Measurements from ENCODE around the gene TBCK.
"Not testable (repeated sequence)": the region's sequence is repeated elsewhere in the genome, so short reads cannot be mapped to it uniquely, and the experiment has no call there.

Gene TBCK

GRCh38 chr4:106325800-106326199 lies 9.8 kb upstream of the TBCK start:
- TF ChIP-seq, protein P1, sequence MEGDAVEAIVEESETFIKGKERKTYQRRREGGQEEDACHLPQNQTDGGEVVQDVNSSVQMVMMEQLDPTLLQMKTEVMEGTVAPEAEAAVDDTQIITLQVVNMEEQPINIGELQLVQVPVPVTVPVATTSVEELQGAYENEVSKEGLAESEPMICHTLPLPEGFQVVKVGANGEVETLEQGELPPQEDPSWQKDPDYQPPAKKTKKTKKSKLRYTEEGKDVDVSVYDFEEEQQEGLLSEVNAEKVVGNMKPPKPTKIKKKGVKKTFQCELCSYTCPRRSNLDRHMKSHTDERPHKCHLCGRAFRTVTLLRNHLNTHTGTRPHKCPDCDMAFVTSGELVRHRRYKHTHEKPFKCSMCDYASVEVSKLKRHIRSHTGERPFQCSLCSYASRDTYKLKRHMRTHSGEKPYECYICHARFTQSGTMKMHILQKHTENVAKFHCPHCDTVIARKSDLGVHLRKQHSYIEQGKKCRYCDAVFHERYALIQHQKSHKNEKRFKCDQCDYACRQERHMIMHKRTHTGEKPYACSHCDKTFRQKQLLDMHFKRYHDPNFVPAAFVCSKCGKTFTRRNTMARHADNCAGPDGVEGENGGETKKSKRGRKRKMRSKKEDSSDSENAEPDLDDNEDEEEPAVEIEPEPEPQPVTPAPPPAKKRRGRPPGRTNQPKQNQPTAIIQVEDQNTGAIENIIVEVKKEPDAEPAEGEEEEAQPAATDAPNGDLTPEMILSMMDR (IDR thresholded peaks at IDR 0.05; ENCODE audit: low read depth, low read length) = no peak
- no peak for DNase-seq (ENCODE audit: extremely low read depth, low read depth)

DNA sequence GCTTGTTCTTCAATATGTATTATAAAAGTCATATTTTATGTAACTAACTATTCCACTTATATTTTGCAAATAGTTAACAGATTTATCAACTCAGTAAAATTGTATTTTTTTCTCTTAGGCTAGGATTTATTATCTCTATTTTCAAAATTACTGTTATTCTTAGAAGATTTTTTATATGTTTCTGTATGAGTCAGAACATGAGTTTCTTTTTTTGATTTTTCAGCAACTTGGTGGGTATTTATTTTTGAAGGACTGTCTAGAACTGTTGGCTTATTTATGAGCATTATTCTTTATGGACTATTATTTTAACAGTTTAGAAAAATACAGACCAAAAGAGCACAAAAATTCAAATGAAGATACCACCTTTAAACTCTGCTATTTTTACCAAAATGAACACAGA lies 7.1 kb upstream of the TBCK start:
- DNase-seq (ENCODE audit: extremely low read depth, low read depth) = no peak
- TF ChIP-seq, protein P1 (IDR thresholded peaks at IDR 0.05; ENCODE audit: low read depth, low read length) = no peak

GRCh38 chr4:106321814-106322213 lies 5.8 kb upstream of the TBCK start:
- DNase-seq (ENCODE audit: extremely low read depth, low read depth) = not testable (repeated sequence)

GRCh38 chr4:106321168-106321567 lies 5.2 kb upstream of the TBCK start:
- not testable (repeated sequence) for DNase-seq (ENCODE audit: extremely low read depth, low read depth)

DNA sequence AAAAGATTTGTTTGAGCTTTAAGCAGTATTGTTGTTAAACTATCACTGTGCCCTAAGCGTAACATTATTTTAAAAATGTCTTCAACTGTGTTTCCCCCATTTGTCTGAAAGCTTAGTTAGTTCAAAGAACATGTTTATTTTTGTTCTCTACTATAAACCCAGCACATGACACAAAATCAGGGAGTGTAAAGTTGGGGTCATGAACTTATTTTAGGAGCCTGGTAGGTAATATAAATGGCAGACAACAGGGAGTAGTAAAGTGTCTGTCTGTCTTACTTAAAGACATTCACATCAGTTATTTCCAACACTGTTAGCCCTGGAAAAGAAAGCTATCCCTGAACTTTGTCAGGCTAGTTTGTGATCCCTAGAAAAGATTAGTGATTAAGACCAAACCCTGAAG lies 4.2 kb upstream of the TBCK start:
- no peak for DNase-seq (ENCODE audit: extremely low read depth, low read depth)
- TF ChIP-seq, protein P1 (IDR thresholded peaks at IDR 0.05; ENCODE audit: low read depth, low read length) = no peak

- TF ChIP-seq, protein P1 (IDR thresholded peaks at IDR 0.05; ENCODE audit: low read depth, low read length) = no peak
- DNase-seq (ENCODE audit: extremely low read depth, low read depth) = no peak
These were observed 2.5 kb upstream of the TBCK start for GRCh38 chr4:106318511-106318910.

- TF ChIP-seq, protein P1 (IDR thresholded peaks at IDR 0.05; ENCODE audit: low read depth, low read length) = no peak
- DNase-seq (ENCODE audit: extremely low read depth, low read depth) = no peak
These were observed 1.8 kb upstream of the TBCK start for GRCh38 chr4:106317815-106318214.

GRCh38 chr4:106316773-106317409 lies 882 bp upstream of the TBCK start:
- no peak for DNase-seq (ENCODE audit: extremely low read depth, low read depth)
- TF ChIP-seq, protein P1 (IDR thresholded peaks at IDR 0.05; ENCODE audit: low read depth, low read length) = no peak

Measured in AG09319 (cell line).